DND-41 (cell line): ENCODE data around the gene SLC15A5.

ENCODE experiments used
- ATAC-seq: fragments of 200-7000 bp; cut with Tn5 transposase; 3 replicates; pipeline ENCODE4 v1.9.1; 2021; ENCODE audit warnings: low read depth; ENCODE audit not compliant: insufficient read depth
- DNase-seq: peaks from one replicate; pipeline ENCODE4 v3.0.0-alpha.2; 2020
- H2AFZ ChIP-seq: 2 replicates; pipeline ENCODE4 v1.6.0; 2012; ENCODE audit warnings: low read depth, low read length
- H3K27ac ChIP-seq: 2 replicates; pipeline ENCODE4 v1.5.1; 2012; ENCODE audit warnings: low read length, inconsistent platforms
- H3K27me3 ChIP-seq: fragments of 200-600 bp; sonication (generic); 2 replicates; pipeline ENCODE4 v1.6.0; 2012; ENCODE audit warnings: low read length, mild to moderate bottlenecking, inconsistent platforms; ENCODE audit not compliant: insufficient read depth, poor library complexity
- H3K36me3 ChIP-seq: 2 replicates; pipeline ENCODE4 v1.5.1; 2012; ENCODE audit warnings: low read length, inconsistent platforms; ENCODE audit not compliant: insufficient read depth
- H3K4me1 ChIP-seq: 2 replicates; pipeline ENCODE4 v1.5.1; 2012; ENCODE audit warnings: mild to moderate bottlenecking, low read length; ENCODE audit not compliant: insufficient read depth
- H3K4me2 ChIP-seq: 2 replicates; pipeline ENCODE4 v1.6.0; 2012; ENCODE audit warnings: mild to moderate bottlenecking, moderate library complexity, low read length, inconsistent platforms; ENCODE audit not compliant: insufficient read depth
- H3K4me3 ChIP-seq, 2 experiments: fragments of 200-600 bp in 1 of 2; shearing (Covaris generic) in 1 of 2; 2 replicates each; pipeline ENCODE4 v1.5.1; 2012 to 2016; ENCODE audit warnings: inconsistent platforms in 2 of 2, low read length in 2 of 2, mild to moderate bottlenecking in 2 of 2, low read depth in 1 of 2, moderate library complexity in 1 of 2
- H3K79me2 ChIP-seq: 2 replicates; pipeline ENCODE4 v1.6.0; 2012; ENCODE audit warnings: low read length, inconsistent platforms; ENCODE audit not compliant: insufficient read depth
- H3K9ac ChIP-seq: 2 replicates; pipeline ENCODE4 v1.6.0; 2012; ENCODE audit warnings: low read depth, mild to moderate bottlenecking, inconsistent platforms, low read length, moderate library complexity
- H3K9me3 ChIP-seq: 2 replicates; pipeline ENCODE4 v1.5.1; 2012; ENCODE audit warnings: low read length, moderate library complexity, mild to moderate bottlenecking, inconsistent platforms; ENCODE audit not compliant: insufficient read depth, severe bottlenecking
- H4K20me1 ChIP-seq: 2 replicates; pipeline ENCODE4 v1.6.0; 2012; ENCODE audit warnings: low read length; ENCODE audit not compliant: insufficient read depth
- CTCF ChIP-seq: IDR thresholded peaks from 2 replicates; pipeline ENCODE4 v1.5.1; 2012; ENCODE audit warnings: borderline replicate concordance, low read length, moderate library complexity, mild to moderate bottlenecking; ENCODE audit not compliant: poor library complexity, severe bottlenecking; ENCODE audit errors: extremely low read depth
- EZH2 ChIP-seq: IDR thresholded peaks from 3 replicates; pipeline ENCODE4 v1.6.1; 2012; ENCODE audit warnings: borderline replicate concordance, low read depth, mild to moderate bottlenecking, moderate library complexity, low read length, inconsistent platforms; ENCODE audit not compliant: severe bottlenecking

Gene SLC15A5

GRCh38 chr12:16307856-16308475, 30.5 kb upstream of the SLC15A5 start:
- Histone ChIP-seq H3K4me1 (no peaks in the 10 kb centered on the region), H4K20me1 (no peaks in the 10 kb centered on the region), H2AFZ (no peak overlapping the region), H3K9ac (no peak overlapping the region), H3K4me3 (no peak overlapping the region), H3K36me3 (no peaks in the 10 kb centered on the region), H3K4me2 (no peak overlapping the region), H3K79me2 (no peaks in the 10 kb centered on the region), H3K27me3 (no peaks in the 10 kb centered on the region), H3K9me3 (no peaks in the 10 kb centered on the region), H3K27ac (no peak overlapping the region)
- TF ChIP-seq CTCF (no peak), EZH2 (no peak)
- ATAC-seq (no peak), DNase-seq (no peak)

GRCh38 chr12:16303939-16304338, 26.5 kb upstream of the SLC15A5 start:
- Histone ChIP-seq H3K27me3 (no peaks in the 10 kb centered on the region), H3K9ac (no peak overlapping the region), H3K4me2 (no peak overlapping the region), H3K36me3 (no peaks in the 10 kb centered on the region), H4K20me1 (no peaks in the 10 kb centered on the region), H3K9me3 (no peaks in the 10 kb centered on the region), H3K4me1 (no peaks in the 10 kb centered on the region), H3K79me2 (no peaks in the 10 kb centered on the region), H2AFZ (no peak overlapping the region), H3K27ac (no peak overlapping the region), H3K4me3 (no peak overlapping the region)
- no peak for ATAC-seq
- no peak for DNase-seq
- no peak for TF ChIP-seq CTCF
- no peak for TF ChIP-seq EZH2

GRCh38 chr12:16300736-16301135, 23.3 kb upstream of the SLC15A5 start:
- Histone ChIP-seq H3K27ac (no peak overlapping the region), H3K4me2 (no peak overlapping the region), H3K27me3 (no peaks in the 10 kb centered on the region), H3K4me1 (no peaks in the 10 kb centered on the region), H3K79me2 (no peaks in the 10 kb centered on the region), H3K9ac (no peak overlapping the region), H2AFZ (no peak overlapping the region), H3K36me3 (no peaks in the 10 kb centered on the region), H3K9me3 (no peaks in the 10 kb centered on the region), H4K20me1 (no peaks in the 10 kb centered on the region), H3K4me3 (no peak overlapping the region)
- no peak for DNase-seq
- no peak for ATAC-seq
- no peak for TF ChIP-seq EZH2
- TF ChIP-seq CTCF: no peak

- DNase-seq: no peak
- no peak overlapping the region for H2AFZ ChIP-seq
- ATAC-seq: no peak
These were observed 22.6 kb upstream of the SLC15A5 start for GRCh38 chr12:16300122-16300521.

More at GRCh38 chr12:16300122-16300521, 22.6 kb upstream of the SLC15A5 start:
- H3K4me3 ChIP-seq: no peak overlapping the region
- no peaks in the 10 kb centered on the region for H3K27me3 ChIP-seq
- H3K4me1 ChIP-seq: no peaks in the 10 kb centered on the region
- no peaks in the 10 kb centered on the region for H4K20me1 ChIP-seq
- TF ChIP-seq CTCF (no peak), EZH2 (no peak)
- no peaks in the 10 kb centered on the region for H3K79me2 ChIP-seq
- no peak overlapping the region for H3K4me2 ChIP-seq
- H3K9me3 ChIP-seq: no peaks in the 10 kb centered on the region
- no peak overlapping the region for H3K27ac ChIP-seq
- no peak overlapping the region for H3K9ac ChIP-seq
- H3K36me3 ChIP-seq: no peaks in the 10 kb centered on the region
